Ectodermal cell (in vitro differentiated cells): ENCODE results near the gene CPT1A.

Experiments used
- H3K27ac ChIP-seq: 2 replicates; pipeline ENCODE4 v1.7.0; 2013; ENCODE audit warnings: mild to moderate bottlenecking, low read depth, low read length; ENCODE audit not compliant: insufficient read depth, poor library complexity, severe bottlenecking
- H3K27me3 ChIP-seq: 2 replicates; pipeline ENCODE4 v1.7.0; 2013; ENCODE audit warnings: mild to moderate bottlenecking, low read length; ENCODE audit not compliant: insufficient read depth, control insufficient read depth, poor library complexity, severe bottlenecking
- H3K36me3 ChIP-seq: one replicate; pipeline ENCODE4 v1.7.0; 2013; ENCODE audit warnings: low read length; ENCODE audit not compliant: control insufficient read depth, insufficient read depth
- H3K4me1 ChIP-seq: one replicate; pipeline ENCODE4 v1.7.0; 2013; ENCODE audit warnings: low read length; ENCODE audit not compliant: control insufficient read depth, insufficient read depth
- H3K4me3 ChIP-seq: 2 replicates; pipeline ENCODE4 v1.7.0; 2013; ENCODE audit warnings: low read depth, low read length, control low read depth; ENCODE audit not compliant: insufficient read depth
- H3K9me3 ChIP-seq: 2 replicates; pipeline ENCODE4 v1.7.0; 2013; ENCODE audit warnings: mild to moderate bottlenecking, low read length, moderate library complexity; ENCODE audit not compliant: control insufficient read depth
- WGBS, 2 experiments: methylation state at CpG; one replicate each; pipeline ENCODE4 v1.1.7; 2013; ENCODE audit warnings: missing lambda C conversion rate in 2 of 2; 5-methylcytosine and 5-hydroxymethylcytosine counted together

Gene CPT1A

GRCh38 chr11:68829581-68829980 is 12.1 kb downstream of the CPT1A start:
- H3K9me3 ChIP-seq = no peaks in the 10 kb centered on the region
- peaks cover 18% of the 10 kb centered on the region for H3K4me1 ChIP-seq
- no peaks in the 10 kb centered on the region for H3K36me3 ChIP-seq
- no peaks in the 10 kb centered on the region for H3K27me3 ChIP-seq
- WGBS, 2 experiments = 93% methylated on average over 15 of the region's 15 CpGs
- no peak overlapping the region for H3K27ac ChIP-seq
- no peak overlapping the region for H3K4me3 ChIP-seq

DNA sequence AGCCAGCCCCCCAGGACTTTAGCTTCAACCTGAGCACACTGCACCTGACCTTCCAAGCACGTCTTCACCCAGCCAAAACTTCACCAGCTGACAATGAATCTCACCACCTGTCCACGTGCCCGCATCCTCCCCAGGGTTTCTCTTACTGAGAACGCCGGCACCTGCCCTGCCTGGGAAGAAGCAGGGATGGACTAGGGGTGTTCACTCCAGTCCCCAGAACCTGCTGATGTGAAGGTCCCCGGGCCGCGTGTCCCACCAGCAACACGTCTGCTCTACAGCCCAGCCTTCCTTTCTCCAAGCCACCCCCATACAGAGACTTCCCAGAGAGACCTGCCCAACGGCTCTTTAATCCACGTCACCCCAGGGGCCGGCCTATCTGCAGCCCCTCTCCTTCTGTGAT is 12.8 kb downstream of the CPT1A start:
- Histone ChIP-seq H3K4me1 (peaks cover 18% of the 10 kb centered on the region), H3K9me3 (no peaks in the 10 kb centered on the region), H3K27me3 (no peaks in the 10 kb centered on the region), H3K4me3 (no peak overlapping the region), H3K36me3 (no peaks in the 10 kb centered on the region), H3K27ac (no peak overlapping the region)
- WGBS, 2 experiments = 85 to 87% methylated on average over 12 of the region's 12 CpGs

- Histone ChIP-seq H3K4me1 (peaks cover 18% of the 10 kb centered on the region), H3K27ac (no peak overlapping the region), H3K27me3 (no peaks in the 10 kb centered on the region), H3K36me3 (no peaks in the 10 kb centered on the region), H3K4me3 (no peak overlapping the region), H3K9me3 (no peaks in the 10 kb centered on the region)
- 91% methylated on average over 20 of the region's 20 CpGs for WGBS, 2 experiments
These were observed 13.4 kb downstream of the CPT1A start for GRCh38 chr11:68828155-68828931.

- Histone ChIP-seq H3K4me3 (no peak overlapping the region), H3K9me3 (no peaks in the 10 kb centered on the region), H3K27me3 (no peaks in the 10 kb centered on the region), H3K4me1 (peaks cover 18% of the 10 kb centered on the region), H3K36me3 (no peaks in the 10 kb centered on the region), H3K27ac (no peak overlapping the region)
- 83 to 90% methylated on average over 8 of the region's 8 CpGs for WGBS, 2 experiments
These were observed 14.0 kb downstream of the CPT1A start for GRCh38 chr11:68827733-68828132.

DNA sequence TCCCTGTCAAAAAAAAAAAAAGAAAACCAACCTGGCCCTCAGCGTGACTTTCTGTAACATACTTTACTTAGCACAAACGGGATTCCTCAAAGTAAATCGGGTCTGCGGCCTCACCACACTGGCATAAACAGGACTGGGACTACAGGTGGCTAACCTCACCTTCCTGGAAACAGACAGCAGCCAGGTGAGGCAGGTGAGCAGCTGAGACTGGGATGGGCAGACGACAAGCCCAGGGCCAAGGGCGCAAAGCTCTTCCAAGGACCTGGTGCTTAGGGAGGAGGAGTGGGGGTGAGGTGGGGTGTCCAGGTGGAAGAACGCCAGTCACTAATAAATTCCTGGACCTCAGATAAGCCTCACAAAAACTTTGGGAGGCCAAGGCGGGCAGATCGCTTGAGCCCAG is 15.0 kb downstream of the CPT1A start:
- no peaks in the 10 kb centered on the region for H3K9me3 ChIP-seq
- peaks cover 13% of the 10 kb centered on the region for H3K4me1 ChIP-seq
- H3K27ac ChIP-seq = no peak overlapping the region
- no peaks in the 10 kb centered on the region for H3K27me3 ChIP-seq
- WGBS, 2 experiments = 96% methylated on average over 9 of the region's 9 CpGs
- no peaks in the 10 kb centered on the region for H3K36me3 ChIP-seq
- no peak overlapping the region for H3K4me3 ChIP-seq

DNA sequence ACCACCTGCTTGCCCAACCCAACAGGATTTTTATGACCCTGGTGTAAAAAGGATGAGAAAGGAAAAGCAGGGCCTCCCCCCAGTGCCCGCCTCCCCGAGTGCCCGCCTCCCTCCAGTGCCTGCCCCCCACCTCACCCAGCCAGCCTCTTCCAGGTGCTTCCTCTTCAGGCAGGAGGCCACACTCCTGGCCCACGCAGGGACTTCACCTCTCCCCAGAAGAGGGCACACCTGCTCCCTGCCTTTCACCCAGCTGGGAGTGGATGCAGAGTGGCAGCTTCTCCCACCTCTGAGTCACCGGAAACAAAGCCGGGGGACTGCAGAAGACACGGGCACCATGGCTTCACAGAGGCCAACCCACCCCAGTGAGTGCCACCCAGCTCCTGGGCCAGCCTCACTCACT is 16.1 kb downstream of the CPT1A start:
- no peaks in the 10 kb centered on the region for H3K27me3 ChIP-seq
- no peaks in the 10 kb centered on the region for H3K36me3 ChIP-seq
- H3K4me1 ChIP-seq = peaks cover 5% of the 10 kb centered on the region
- WGBS, 2 experiments = 66 to 68% methylated on average over 7 of the region's 7 CpGs
- no peak overlapping the region for H3K4me3 ChIP-seq
- H3K9me3 ChIP-seq = no peaks in the 10 kb centered on the region
- H3K27ac ChIP-seq = no peak overlapping the region

- H3K27me3 ChIP-seq = no peaks in the 10 kb centered on the region
- H3K27ac ChIP-seq = no peak overlapping the region
- no peaks in the 10 kb centered on the region for H3K9me3 ChIP-seq
- no peaks in the 10 kb centered on the region for H3K4me1 ChIP-seq
- H3K36me3 ChIP-seq = no peaks in the 10 kb centered on the region
- WGBS, 2 experiments = 94 to 96% methylated on average over 5 of the region's 5 CpGs
- H3K4me3 ChIP-seq = no peak overlapping the region
These were observed 19.2 kb downstream of the CPT1A start for GRCh38 chr11:68822546-68822945.

- no peak overlapping the region for H3K27ac ChIP-seq
- H3K4me1 ChIP-seq = no peaks in the 10 kb centered on the region
- no peaks in the 10 kb centered on the region for H3K36me3 ChIP-seq
- H3K9me3 ChIP-seq = no peaks in the 10 kb centered on the region
- H3K27me3 ChIP-seq = no peaks in the 10 kb centered on the region
- WGBS, 2 experiments = 59 to 61% methylated on average over 4 of the region's 4 CpGs
- H3K4me3 ChIP-seq = no peak overlapping the region
These were observed 20.0 kb downstream of the CPT1A start for GRCh38 chr11:68821670-68822069.

DNA sequence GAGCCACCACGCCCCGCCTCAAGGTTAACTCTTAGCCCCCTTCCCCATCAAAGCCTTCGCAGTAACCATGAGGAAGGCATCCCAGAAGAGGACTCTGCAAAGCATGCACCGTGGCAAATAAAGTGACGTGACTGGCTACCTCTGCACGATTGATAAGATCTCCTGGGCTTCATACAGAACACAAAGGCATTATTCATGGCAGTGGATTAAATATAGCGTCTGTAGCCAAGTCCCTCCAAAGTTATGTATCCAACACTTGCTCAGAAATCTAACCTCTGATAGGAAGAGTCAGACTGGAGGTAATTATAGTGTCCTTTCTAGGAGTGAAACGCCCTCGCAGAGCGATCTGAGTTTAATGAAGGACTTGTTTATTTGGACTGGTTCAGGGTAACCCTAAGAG is 22.4 kb downstream of the CPT1A start:
- Histone ChIP-seq H3K36me3 (no peaks in the 10 kb centered on the region), H3K27ac (no peak overlapping the region), H3K4me1 (no peaks in the 10 kb centered on the region), H3K4me3 (no peak overlapping the region), H3K9me3 (no peaks in the 10 kb centered on the region), H3K27me3 (no peaks in the 10 kb centered on the region)
- WGBS, 2 experiments = 84 to 86% methylated on average over 10 of the region's 10 CpGs

GRCh38 chr11:68818181-68818580 is 23.5 kb downstream of the CPT1A start:
- Histone ChIP-seq H3K4me3 (no peak overlapping the region), H3K9me3 (no peaks in the 10 kb centered on the region), H3K27me3 (no peaks in the 10 kb centered on the region), H3K27ac (no peak overlapping the region), H3K36me3 (no peaks in the 10 kb centered on the region), H3K4me1 (no peaks in the 10 kb centered on the region)
- WGBS, 2 experiments = 92% methylated on average over 7 of the region's 7 CpGs
